Gastroesophageal sphincter (tissue), 3 donors: ENCODE measurements around the gene MINDY3.

Experiments used
- EP300 ChIP-seq: sonication (generic); formaldehyde crosslinking; IDR thresholded peaks from one replicate; pipeline ENCODE4 v1.6.1; 2017; ENCODE audit warnings: antibody characterized with exemption, mild to moderate bottlenecking
- POLR2A ChIP-seq, 2 donors: fragments of 450-650 bp; IDR thresholded peaks; one replicate each; pipeline ENCODE4 v1.6.1; 2017; ENCODE audit warnings: antibody characterized with exemption in 2 of 2, mild to moderate bottlenecking in 2 of 2, moderate library complexity in 1 of 2
- POLR2AphosphoS5 ChIP-seq: sonication (generic); formaldehyde crosslinking; IDR thresholded peaks from one replicate; pipeline ENCODE4 v1.6.1; 2017; ENCODE audit warnings: antibody characterized with exemption
- TF ChIP-seq, protein P1 (sequence below), 4 experiments: fragments of 200-600 bp in 2 of 4; fragments of 450-650 bp in 2 of 4; sonication (generic) in 1 of 4; IDR thresholded peaks; one replicate each; pipeline ENCODE4 v1.5.1; 2017 to 2019; ENCODE audit warnings: antibody characterized with exemption in 4 of 4, mild to moderate bottlenecking in 2 of 4, moderate library complexity in 2 of 4

- TF ChIP-seq, protein P1, sequence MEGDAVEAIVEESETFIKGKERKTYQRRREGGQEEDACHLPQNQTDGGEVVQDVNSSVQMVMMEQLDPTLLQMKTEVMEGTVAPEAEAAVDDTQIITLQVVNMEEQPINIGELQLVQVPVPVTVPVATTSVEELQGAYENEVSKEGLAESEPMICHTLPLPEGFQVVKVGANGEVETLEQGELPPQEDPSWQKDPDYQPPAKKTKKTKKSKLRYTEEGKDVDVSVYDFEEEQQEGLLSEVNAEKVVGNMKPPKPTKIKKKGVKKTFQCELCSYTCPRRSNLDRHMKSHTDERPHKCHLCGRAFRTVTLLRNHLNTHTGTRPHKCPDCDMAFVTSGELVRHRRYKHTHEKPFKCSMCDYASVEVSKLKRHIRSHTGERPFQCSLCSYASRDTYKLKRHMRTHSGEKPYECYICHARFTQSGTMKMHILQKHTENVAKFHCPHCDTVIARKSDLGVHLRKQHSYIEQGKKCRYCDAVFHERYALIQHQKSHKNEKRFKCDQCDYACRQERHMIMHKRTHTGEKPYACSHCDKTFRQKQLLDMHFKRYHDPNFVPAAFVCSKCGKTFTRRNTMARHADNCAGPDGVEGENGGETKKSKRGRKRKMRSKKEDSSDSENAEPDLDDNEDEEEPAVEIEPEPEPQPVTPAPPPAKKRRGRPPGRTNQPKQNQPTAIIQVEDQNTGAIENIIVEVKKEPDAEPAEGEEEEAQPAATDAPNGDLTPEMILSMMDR (IDR thresholded peaks at IDR 0.05), result no peak
- TF ChIP-seq POLR2AphosphoS5, result no peak
- TF ChIP-seq POLR2A (IDR thresholded peaks at IDR 0.05), result no peak
- TF ChIP-seq EP300, result no peak
These were observed 112.7 kb downstream of the MINDY3 start for GRCh38 chr10:15747632-15748031.
